Stimulated activated CD4-positive, alpha-beta T cell treated with anti-CD3 and anti-CD28 coated beads, Interleukin-15, amount 100 ng/mL, for 48 hours (primary cell): ENCODE measurements around the gene RUNX1.

Source experiments
- DNase-seq, 2 donors: peaks; one replicate each; pipeline ENCODE4 v3.0.0-alpha.2; 2020; ENCODE audit warnings: low read depth in 2 of 2

RUNX1 gene

GRCh38 chr21:34744801-34745200 is 304.3 kb downstream of the RUNX1 start:
- DNase-seq, result no peak

- DNase-seq, result no peak
These were observed 305.3 kb downstream of the RUNX1 start for GRCh38 chr21:34743831-34744230.

DNA sequence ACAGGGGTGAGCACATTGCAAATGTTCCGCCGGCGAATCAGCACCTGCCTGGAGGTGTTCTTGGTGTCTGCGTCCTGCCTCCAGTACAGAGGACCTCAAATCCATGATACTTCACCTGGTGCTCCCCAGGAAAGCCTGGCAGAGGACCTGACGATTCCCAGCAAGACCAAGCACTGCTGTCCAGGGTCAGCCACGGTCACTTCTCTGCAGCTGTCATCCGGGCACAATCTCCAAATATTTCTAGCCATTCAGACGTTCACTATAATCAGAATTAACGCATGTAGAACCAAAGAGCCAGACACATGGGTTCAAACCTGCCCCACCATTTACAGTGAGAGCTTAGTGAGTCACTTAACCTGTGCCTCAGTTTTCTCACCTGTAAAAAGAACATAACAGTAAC is 305.8 kb downstream of the RUNX1 start:
- no peak for DNase-seq

DNA sequence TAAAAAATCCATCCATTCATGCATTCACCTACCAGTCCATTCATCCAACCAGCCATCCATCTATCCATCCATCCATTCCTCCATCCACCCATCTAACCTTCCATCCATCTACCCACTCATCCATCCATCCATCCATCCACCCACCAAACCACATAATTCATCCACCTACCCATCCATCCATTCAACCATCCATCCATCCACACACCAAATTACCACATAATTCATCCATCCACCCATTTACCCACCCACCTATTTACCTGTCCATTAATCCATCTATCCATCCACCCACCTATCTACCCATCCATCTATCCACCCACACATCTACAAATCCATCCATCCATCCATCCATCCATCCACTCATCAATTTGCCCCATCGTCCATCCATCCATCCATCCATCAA is 308.9 kb downstream of the RUNX1 start:
- no peak for DNase-seq
